ENCODE measurements around the gene HLCS.

Gene HLCS

DNA sequence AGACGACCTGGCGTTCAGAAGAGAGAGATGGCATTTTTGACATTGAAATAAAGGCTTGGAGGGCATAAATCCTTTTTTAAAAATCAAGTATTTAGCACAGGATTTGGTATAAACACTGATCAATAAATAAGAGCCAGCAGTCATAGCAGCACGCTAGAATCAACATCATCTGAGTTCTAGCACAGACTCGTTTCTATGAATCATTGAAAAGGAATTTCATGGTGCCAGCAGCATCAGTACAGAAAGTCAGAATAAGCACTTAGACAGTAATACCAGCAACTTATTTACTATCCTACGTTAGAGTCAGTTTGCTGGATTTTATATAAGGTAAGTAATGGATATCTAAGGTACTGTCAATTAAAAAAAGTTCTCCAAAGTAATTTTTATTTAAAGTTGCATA is 119.3 kb downstream of the HLCS start:
- Histone ChIP-seq H3K4me3 (ENCODE audit: low read depth, low read length) (no peak overlapping the region), H3K4me1 (ENCODE audit: control insufficient read depth, insufficient read depth, low read length) (no peaks in the 10 kb centered on the region), H3K36me3 (ENCODE audit: control insufficient read depth, insufficient read depth, low read length) (no peaks in the 10 kb centered on the region), H3K9ac (ENCODE audit: low read depth, low read length) (no peak overlapping the region), H3K27me3 (ENCODE audit: control insufficient read depth, insufficient read depth, low read length) (no peaks in the 10 kb centered on the region), H3K9me3 (ENCODE audit: control insufficient read depth, insufficient read depth, low read length) (no peaks in the 10 kb centered on the region)

DNA sequence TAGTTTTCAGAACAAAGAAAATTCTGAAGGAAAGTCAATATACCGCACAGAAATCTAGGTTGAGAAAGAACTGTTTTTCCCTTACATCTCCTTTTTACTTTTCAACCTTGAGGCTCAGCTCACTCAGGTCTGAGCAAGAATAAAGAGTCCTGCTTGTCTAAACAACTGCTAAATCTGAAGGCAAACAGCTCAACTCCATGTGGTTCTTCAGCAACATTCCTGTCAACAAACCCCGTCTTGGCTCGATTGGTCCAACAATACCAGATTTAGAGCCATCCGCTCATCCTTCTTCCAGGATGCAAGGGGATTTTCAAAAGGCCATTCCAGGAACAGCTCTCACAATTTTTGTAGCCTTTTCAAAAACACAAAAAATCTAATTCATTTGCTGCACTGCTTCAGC is 119.8 kb downstream of the HLCS start:
- no peaks in the 10 kb centered on the region for H3K36me3 ChIP-seq (ENCODE audit: control insufficient read depth, insufficient read depth, low read length)
- no peaks in the 10 kb centered on the region for H3K4me1 ChIP-seq (ENCODE audit: control insufficient read depth, insufficient read depth, low read length)
- H3K9me3 ChIP-seq (ENCODE audit: control insufficient read depth, insufficient read depth, low read length): no peaks in the 10 kb centered on the region
- no peak overlapping the region for H3K9ac ChIP-seq (ENCODE audit: low read depth, low read length)
- no peak overlapping the region for H3K4me3 ChIP-seq (ENCODE audit: low read depth, low read length)
- no peaks in the 10 kb centered on the region for H3K27me3 ChIP-seq (ENCODE audit: control insufficient read depth, insufficient read depth, low read length)

DNA sequence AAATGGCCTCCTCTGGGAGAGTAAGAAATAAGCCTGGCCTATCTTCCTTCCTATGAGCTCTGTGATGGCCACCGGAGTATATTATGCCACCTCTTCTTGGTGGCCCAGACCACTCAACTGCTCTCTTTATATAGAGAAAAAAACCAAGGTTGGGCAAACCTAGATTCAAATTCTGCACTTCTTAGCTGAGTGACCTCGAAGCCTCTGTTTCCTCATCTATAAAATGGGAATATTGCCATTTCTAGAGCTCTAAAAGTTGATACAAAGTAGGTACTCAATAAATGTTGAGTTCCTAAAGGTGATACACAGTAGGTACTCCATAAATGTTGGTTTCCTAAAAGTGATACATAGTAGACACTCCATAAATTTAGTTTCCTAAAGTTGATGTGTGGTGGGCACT is 120.7 kb downstream of the HLCS start:
- Histone ChIP-seq H3K27me3 (ENCODE audit: control insufficient read depth, insufficient read depth, low read length) (no peaks in the 10 kb centered on the region), H3K4me1 (ENCODE audit: control insufficient read depth, insufficient read depth, low read length) (no peaks in the 10 kb centered on the region), H3K36me3 (ENCODE audit: control insufficient read depth, insufficient read depth, low read length) (no peaks in the 10 kb centered on the region), H3K9me3 (ENCODE audit: control insufficient read depth, insufficient read depth, low read length) (no peaks in the 10 kb centered on the region), H3K9ac (ENCODE audit: low read depth, low read length) (no peak overlapping the region), H3K4me3 (ENCODE audit: low read depth, low read length) (no peak overlapping the region)

DNA sequence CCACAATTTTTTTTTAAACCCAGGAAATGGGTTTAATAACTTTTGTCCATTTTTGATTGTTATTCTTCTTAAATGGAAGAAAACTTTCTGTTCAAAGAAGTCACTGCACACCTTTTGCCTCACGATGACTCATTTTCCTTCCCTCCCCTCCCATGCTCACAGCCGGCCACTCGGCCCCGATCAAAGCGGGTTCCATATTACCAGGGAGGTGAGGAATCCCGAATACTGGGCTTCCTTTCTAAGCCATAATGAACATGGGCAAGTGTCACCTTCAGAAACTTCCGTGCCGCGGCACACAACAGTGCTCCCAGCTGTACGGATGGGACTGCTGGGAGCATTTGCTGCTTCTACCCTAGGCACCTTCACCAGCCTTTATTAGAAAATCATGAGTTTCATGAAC is 121.4 kb downstream of the HLCS start:
- Histone ChIP-seq H3K4me1 (ENCODE audit: control insufficient read depth, insufficient read depth, low read length) (no peaks in the 10 kb centered on the region), H3K9ac (ENCODE audit: low read depth, low read length) (no peak overlapping the region), H3K9me3 (ENCODE audit: control insufficient read depth, insufficient read depth, low read length) (no peaks in the 10 kb centered on the region), H3K36me3 (ENCODE audit: control insufficient read depth, insufficient read depth, low read length) (no peaks in the 10 kb centered on the region), H3K27me3 (ENCODE audit: control insufficient read depth, insufficient read depth, low read length) (no peaks in the 10 kb centered on the region), H3K4me3 (ENCODE audit: low read depth, low read length) (no peak overlapping the region)

DNA sequence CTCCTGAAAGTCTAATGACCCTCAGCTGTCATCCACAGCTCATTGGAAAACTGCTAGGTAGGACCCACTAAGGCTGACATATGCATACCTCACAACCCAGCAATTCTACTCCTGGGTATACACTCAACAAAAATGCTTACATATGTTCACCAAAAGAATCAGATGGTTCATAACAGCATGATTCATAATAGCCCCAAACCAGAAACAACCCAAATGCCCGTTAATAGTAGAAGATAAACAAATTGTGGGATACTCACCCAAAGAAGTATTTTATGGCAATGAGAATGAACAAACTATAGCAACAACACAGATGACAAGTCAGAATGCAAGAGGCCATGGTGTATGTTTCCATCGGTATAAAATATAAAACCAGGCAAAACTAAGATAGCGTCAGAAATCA is 124.6 kb downstream of the HLCS start:
- Histone ChIP-seq H3K9me3 (ENCODE audit: control insufficient read depth, insufficient read depth, low read length) (no peaks in the 10 kb centered on the region), H3K36me3 (ENCODE audit: control insufficient read depth, insufficient read depth, low read length) (no peaks in the 10 kb centered on the region), H3K4me3 (ENCODE audit: low read depth, low read length) (no peak overlapping the region), H3K4me1 (ENCODE audit: control insufficient read depth, insufficient read depth, low read length) (no peaks in the 10 kb centered on the region), H3K9ac (ENCODE audit: low read depth, low read length) (no peak overlapping the region), H3K27me3 (ENCODE audit: control insufficient read depth, insufficient read depth, low read length) (no peaks in the 10 kb centered on the region)

DNA sequence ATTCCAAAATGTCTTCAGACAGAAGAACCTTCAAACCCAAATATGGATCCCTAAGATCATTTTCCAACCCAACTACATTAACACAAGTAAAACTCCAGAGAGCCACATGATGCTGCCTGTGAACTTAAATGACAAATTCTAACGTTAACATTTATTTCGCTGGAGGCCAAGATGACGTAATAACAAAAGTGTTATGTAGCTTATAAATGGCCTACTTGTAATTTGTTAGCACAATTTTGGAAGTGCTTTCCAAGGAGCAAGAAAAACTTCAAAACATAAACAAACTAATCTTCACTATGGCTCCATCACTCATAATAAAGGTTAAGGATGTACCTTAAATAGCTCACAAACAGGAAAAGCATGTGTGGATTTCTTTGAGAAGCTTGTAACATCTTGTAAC is 126.7 kb downstream of the HLCS start:
- Histone ChIP-seq H3K9ac (ENCODE audit: low read depth, low read length) (no peak overlapping the region), H3K4me1 (ENCODE audit: control insufficient read depth, insufficient read depth, low read length) (no peaks in the 10 kb centered on the region), H3K27me3 (ENCODE audit: control insufficient read depth, insufficient read depth, low read length) (no peaks in the 10 kb centered on the region), H3K9me3 (ENCODE audit: control insufficient read depth, insufficient read depth, low read length) (no peaks in the 10 kb centered on the region), H3K36me3 (ENCODE audit: control insufficient read depth, insufficient read depth, low read length) (no peaks in the 10 kb centered on the region), H3K4me3 (ENCODE audit: low read depth, low read length) (no peak overlapping the region)

DNA sequence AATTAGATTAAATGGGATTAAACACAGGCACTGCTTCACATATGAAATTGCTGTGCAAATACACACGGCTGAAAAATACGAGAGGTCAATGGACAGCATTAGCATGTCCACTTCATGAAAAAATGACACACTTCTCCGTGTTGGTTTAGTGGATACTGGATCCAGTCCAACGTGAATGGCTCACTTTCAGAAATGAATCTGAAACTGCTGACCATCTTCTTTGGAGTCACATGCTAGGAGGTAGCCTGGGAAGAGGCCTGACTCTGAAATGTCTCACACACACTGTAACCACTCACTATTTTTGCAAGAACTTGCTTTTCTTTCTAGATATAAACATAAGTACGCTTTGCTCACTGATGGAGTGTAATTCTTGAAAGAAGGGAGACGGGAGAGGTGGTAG is 127.3 kb downstream of the HLCS start:
- no peak overlapping the region for H3K4me3 ChIP-seq (ENCODE audit: low read depth, low read length)
- no peak overlapping the region for H3K9ac ChIP-seq (ENCODE audit: low read depth, low read length)
- H3K36me3 ChIP-seq (ENCODE audit: control insufficient read depth, insufficient read depth, low read length): no peaks in the 10 kb centered on the region
- H3K27me3 ChIP-seq (ENCODE audit: control insufficient read depth, insufficient read depth, low read length): no peaks in the 10 kb centered on the region
- no peaks in the 10 kb centered on the region for H3K4me1 ChIP-seq (ENCODE audit: control insufficient read depth, insufficient read depth, low read length)
- H3K9me3 ChIP-seq (ENCODE audit: control insufficient read depth, insufficient read depth, low read length): no peaks in the 10 kb centered on the region

DNA sequence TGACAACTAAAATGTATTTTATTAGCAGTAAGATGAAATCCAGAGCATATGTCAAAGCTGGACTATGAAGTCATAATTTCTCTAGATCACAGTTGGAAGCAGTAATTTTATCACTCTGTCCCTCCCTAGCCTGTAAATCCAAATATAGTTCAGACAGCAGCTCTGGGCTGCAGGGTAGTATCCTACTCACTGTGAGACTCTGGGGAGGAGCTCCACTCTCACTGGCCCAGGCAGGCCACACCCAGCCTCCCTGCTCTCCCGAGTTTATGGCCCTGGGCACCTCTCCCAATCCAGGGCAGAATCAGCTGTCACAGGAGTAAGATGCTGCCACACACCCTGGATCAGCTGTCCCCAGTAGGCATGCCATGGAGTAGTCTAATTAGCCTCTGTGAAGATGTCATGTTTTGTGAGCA is 131.1 kb downstream of the HLCS start:
- no peaks in the 10 kb centered on the region for H3K4me1 ChIP-seq (ENCODE audit: control insufficient read depth, insufficient read depth, low read length)
- H3K36me3 ChIP-seq (ENCODE audit: control insufficient read depth, insufficient read depth, low read length): no peaks in the 10 kb centered on the region
- no peak overlapping the region for H3K9ac ChIP-seq (ENCODE audit: low read depth, low read length)
- H3K27me3 ChIP-seq (ENCODE audit: control insufficient read depth, insufficient read depth, low read length): no peaks in the 10 kb centered on the region
- H3K4me3 ChIP-seq (ENCODE audit: low read depth, low read length): no peak overlapping the region
- H3K9me3 ChIP-seq (ENCODE audit: control insufficient read depth, insufficient read depth, low read length): no peaks in the 10 kb centered on the region

DNA sequence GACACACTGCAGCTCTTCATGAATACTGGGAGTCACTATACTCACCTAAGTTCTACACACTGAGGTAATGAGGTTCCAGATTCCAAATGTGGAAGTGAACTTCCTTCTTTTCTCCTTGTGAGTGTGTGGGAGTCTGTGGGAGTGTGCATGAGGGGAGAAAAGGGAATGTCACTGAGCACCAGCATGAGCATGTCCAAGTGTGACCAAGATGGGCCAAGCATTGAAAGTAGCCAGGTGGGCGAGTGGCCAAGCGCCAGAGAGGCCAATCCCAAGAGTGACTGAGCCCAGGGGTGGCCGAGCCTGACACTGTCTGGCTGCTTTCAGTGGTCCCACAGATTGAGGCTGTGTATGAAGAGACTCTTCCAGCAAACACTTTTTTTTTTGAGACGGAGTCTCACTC is 132.3 kb downstream of the HLCS start:
- Histone ChIP-seq H3K27me3 (ENCODE audit: control insufficient read depth, insufficient read depth, low read length) (no peaks in the 10 kb centered on the region), H3K9me3 (ENCODE audit: control insufficient read depth, insufficient read depth, low read length) (no peaks in the 10 kb centered on the region)

DNA sequence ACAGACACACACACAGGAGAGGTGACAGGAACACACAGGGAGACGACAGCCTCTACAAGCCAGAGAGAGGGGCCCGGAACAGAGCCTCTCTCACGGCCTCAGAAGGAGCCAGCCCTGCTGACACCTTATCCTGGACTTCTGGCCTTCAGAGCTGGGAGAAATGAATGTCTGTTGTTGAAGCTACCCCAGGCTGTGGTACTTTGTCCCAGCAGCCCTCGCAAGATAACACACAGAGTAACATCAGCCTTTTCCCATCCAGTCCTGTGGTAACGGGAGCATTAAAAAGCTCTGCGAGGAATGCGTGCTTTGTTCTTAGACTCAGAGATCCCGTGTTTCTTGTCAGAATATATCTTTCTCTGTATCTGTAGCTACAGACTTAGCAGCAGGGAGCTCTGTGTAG is 136.4 kb downstream of the HLCS start:
- Histone ChIP-seq H3K4me3 (ENCODE audit: low read depth, low read length) (no peak overlapping the region), H3K27me3 (ENCODE audit: control insufficient read depth, insufficient read depth, low read length) (no peaks in the 10 kb centered on the region), H3K4me1 (ENCODE audit: control insufficient read depth, insufficient read depth, low read length) (no peaks in the 10 kb centered on the region), H3K9me3 (ENCODE audit: control insufficient read depth, insufficient read depth, low read length) (no peaks in the 10 kb centered on the region), H3K9ac (ENCODE audit: low read depth, low read length) (no peak overlapping the region), H3K36me3 (ENCODE audit: control insufficient read depth, insufficient read depth, low read length) (no peaks in the 10 kb centered on the region)

More for the DNA sequence above, 132.3 kb downstream of the HLCS start:
- Histone ChIP-seq H3K4me3 (ENCODE audit: low read depth, low read length) (no peak overlapping the region), H3K4me1 (ENCODE audit: control insufficient read depth, insufficient read depth, low read length) (no peaks in the 10 kb centered on the region), H3K36me3 (ENCODE audit: control insufficient read depth, insufficient read depth, low read length) (no peaks in the 10 kb centered on the region), H3K9ac (ENCODE audit: low read depth, low read length) (no peak overlapping the region)

DNA sequence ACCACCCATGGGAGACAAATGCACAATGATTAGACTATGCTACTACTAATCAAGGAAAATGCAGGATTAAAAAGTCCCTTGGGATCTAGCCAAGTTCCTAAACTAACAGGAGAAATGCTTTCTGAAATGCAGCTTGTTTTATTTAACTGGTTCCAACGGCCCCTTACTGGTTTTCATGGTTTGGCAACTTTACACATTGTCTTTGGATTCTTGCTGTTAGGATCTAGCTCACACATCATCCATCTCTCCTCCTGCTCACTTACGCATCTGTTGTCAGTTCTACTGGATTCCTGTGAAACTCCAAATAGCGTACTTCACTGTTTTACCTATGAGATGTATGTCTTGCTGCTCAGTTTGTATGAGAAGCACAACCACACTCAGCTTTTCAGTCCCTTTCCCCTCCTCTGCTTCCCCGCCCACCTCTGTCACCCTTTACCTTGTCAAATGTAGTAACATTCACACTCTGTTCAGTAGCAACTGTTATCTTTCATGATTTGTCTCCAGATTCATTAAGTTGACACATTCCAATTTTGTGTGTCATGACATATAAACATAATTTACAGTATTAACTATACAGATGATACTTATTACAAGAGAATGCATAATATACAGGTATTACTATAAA is 137.5 kb downstream of the HLCS start:
- Histone ChIP-seq H3K36me3 (ENCODE audit: control insufficient read depth, insufficient read depth, low read length) (no peaks in the 10 kb centered on the region), H3K9me3 (ENCODE audit: control insufficient read depth, insufficient read depth, low read length) (no peaks in the 10 kb centered on the region)

DNA sequence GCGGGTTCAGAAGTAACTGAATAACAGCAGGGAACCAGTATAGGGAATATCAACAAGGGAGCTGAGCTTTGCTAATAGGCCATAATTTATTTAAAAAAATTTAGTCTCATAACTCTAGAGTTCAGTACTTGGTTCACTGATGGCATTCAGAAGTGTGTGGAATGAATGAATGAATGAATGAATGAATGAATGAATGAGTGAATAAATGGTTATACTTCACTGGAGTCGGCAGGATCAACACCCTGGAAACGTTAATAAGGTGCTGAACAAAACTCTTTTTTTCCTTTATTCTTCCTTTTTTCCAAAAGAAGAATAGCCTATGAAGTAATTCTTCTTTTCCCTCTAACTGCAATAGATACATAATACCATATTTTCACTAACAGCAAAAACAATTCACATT is 138.3 kb downstream of the HLCS start:
- no peaks in the 10 kb centered on the region for H3K4me1 ChIP-seq (ENCODE audit: control insufficient read depth, insufficient read depth, low read length)

More for the DNA sequence above, 137.5 kb downstream of the HLCS start:
- no peak overlapping the region for H3K4me3 ChIP-seq (ENCODE audit: low read depth, low read length)
- no peaks in the 10 kb centered on the region for H3K27me3 ChIP-seq (ENCODE audit: control insufficient read depth, insufficient read depth, low read length)
- H3K9ac ChIP-seq (ENCODE audit: low read depth, low read length): no peak overlapping the region
- H3K4me1 ChIP-seq (ENCODE audit: control insufficient read depth, insufficient read depth, low read length): no peaks in the 10 kb centered on the region

More for the DNA sequence above, 138.3 kb downstream of the HLCS start:
- Histone ChIP-seq H3K36me3 (ENCODE audit: control insufficient read depth, insufficient read depth, low read length) (no peaks in the 10 kb centered on the region), H3K4me3 (ENCODE audit: low read depth, low read length) (no peak overlapping the region), H3K9me3 (ENCODE audit: control insufficient read depth, insufficient read depth, low read length) (no peaks in the 10 kb centered on the region), H3K27me3 (ENCODE audit: control insufficient read depth, insufficient read depth, low read length) (no peaks in the 10 kb centered on the region), H3K9ac (ENCODE audit: low read depth, low read length) (no peak overlapping the region)

All from iPS-15b (cell line).